GM21360 (cell line): ENCODE measurements around the gene ERCC4.
A peak's percentile ranks its signal among the peaks of the same experiment; 100 is the strongest.

Source experiments
- ATAC-seq: cut with Tn5 transposase; IDR thresholded peaks from one replicate; pipeline ENCODE4 v1.9.1; 2021; ENCODE audit warnings: mild to moderate bottlenecking, moderate library complexity; ENCODE audit not compliant: unreplicated experiment

ERCC4 gene

GRCh38 chr16:13945744-13946485 lies 26.0 kb downstream of the ERCC4 start:
- ATAC-seq, result no peak

- no peak for ATAC-seq
Measured at GRCh38 chr16:13948086-13948485, 28.1 kb downstream of the ERCC4 start.

GRCh38 chr16:13950821-13951547 lies 31.0 kb downstream of the ERCC4 start:
- ATAC-seq, result no peak

- ATAC-seq, result no peak
Measured at GRCh38 chr16:13951611-13952010, 31.7 kb downstream of the ERCC4 start.

GRCh38 chr16:13953501-13953900 lies 33.5 kb downstream of the ERCC4 start:
- no peak for ATAC-seq

GRCh38 chr16:13956635-13957196 lies 36.8 kb downstream of the ERCC4 start:
- ATAC-seq, result no peak

- ATAC-seq, result peak; percentile 75
Measured at GRCh38 chr16:13957197-13958078, 37.5 kb downstream of the ERCC4 start.

GRCh38 chr16:13958474-13958873 lies 38.5 kb downstream of the ERCC4 start:
- no peak for ATAC-seq

GRCh38 chr16:13959626-13960025 lies 39.7 kb downstream of the ERCC4 start:
- no peak for ATAC-seq

GRCh38 chr16:13961099-13961811 lies 41.3 kb downstream of the ERCC4 start:
- ATAC-seq, result no peak

- ATAC-seq, result no peak
Measured at GRCh38 chr16:13962232-13962631, 42.3 kb downstream of the ERCC4 start.

- no peak for ATAC-seq
Measured at GRCh38 chr16:13968835-13969234, 48.9 kb downstream of the ERCC4 start.

GRCh38 chr16:13969711-13970110 lies 49.8 kb downstream of the ERCC4 start:
- no peak for ATAC-seq

- no peak for ATAC-seq
Measured at GRCh38 chr16:13970708-13971422, 50.9 kb downstream of the ERCC4 start.

- ATAC-seq, result no peak
Measured at GRCh38 chr16:13973321-13974023, 53.5 kb downstream of the ERCC4 start.

GRCh38 chr16:13977177-13977576 lies 57.2 kb downstream of the ERCC4 start:
- no peak for ATAC-seq

- ATAC-seq, result no peak
Measured at GRCh38 chr16:13982451-13982850, 62.5 kb downstream of the ERCC4 start.

- ATAC-seq, result no peak
Measured at GRCh38 chr16:13983625-13984024, 63.7 kb downstream of the ERCC4 start.

- no peak for ATAC-seq
Measured at GRCh38 chr16:13984794-13985193, 64.8 kb downstream of the ERCC4 start.
